ENCODE data around the gene TEX51.

Gene TEX51

DNA sequence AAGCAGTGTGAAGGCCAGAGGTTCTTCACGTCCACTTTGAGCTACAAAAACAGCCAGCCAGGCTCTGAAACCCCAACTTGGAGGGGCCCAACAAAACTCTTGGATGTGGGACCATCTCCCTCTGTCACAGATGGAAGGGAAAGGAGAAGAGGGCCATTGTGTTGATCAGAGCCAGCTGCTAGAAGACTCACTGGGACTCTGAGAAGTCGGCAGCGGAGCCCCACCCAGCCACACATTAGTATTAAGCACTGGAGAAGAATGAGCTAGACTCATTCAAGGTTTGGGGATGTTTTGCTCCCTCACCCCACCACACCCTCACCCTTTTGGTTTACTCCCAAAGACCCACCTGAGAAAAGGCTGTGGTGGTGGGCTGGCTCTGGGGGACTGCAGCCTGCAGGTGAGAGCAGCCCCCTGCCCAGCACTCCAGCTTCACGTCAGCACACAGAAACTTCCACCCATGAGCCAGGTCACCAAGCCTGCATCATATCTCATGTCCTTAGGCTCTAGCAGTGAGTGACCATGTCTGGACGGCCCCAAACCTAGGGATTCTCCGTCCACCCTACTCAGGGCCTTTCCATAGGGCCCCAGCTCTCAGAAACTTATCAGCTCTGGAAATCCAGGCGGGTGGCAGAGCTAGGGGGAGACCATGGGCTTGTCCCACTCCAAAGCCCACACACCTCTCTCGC lies 12.6 kb downstream of the TEX51 start:
- no peaks in the 10 kb centered on the region for H3K79me2 ChIP-seq (ENCODE audit: insufficient read depth, low read length)
- no peak overlapping the region for H3K4me3 ChIP-seq (ENCODE audit: low read depth, low read length, poor library complexity, severe bottlenecking)
- H3K4me2 ChIP-seq (ENCODE audit: low read length), result no peak overlapping the region

DNA sequence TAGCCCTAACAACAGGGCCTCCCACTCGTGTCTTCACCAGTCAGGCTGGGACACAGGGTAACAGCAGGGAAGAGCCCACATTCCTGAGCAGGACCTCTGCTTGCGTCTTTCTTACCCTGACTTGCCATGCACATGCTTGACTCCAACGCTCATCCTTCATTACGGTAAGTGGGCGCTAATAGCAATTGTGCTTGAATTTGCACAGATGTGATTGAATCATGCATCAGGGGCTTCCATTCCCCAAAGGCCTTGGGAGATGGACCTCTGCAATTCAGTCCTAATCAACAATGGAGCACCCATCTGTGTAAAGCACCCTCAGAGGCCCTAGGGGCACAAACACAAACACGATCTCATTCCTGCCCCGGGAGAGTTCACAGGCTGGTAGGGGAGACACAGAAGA lies 13.5 kb downstream of the TEX51 start:
- Histone ChIP-seq H3K4me3 (ENCODE audit: low read depth, low read length, poor library complexity, severe bottlenecking) (no peak overlapping the region), H3F3A (ENCODE audit: insufficient read depth, low read length) (no peaks in the 10 kb centered on the region), H2AFZ (ENCODE audit: low read length) (no peak overlapping the region), H3K27ac (ENCODE audit: low read depth, low read length, poor library complexity, severe bottlenecking) (no peak overlapping the region), H3K4me1 (ENCODE audit: insufficient read depth, low read length, severe bottlenecking) (no peaks in the 10 kb centered on the region), H3K27me3 (ENCODE audit: insufficient read depth, low read length) (no peaks in the 10 kb centered on the region), H3K79me2 (ENCODE audit: insufficient read depth, low read length) (no peaks in the 10 kb centered on the region), H3K9me3 (ENCODE audit: low read length) (no peaks in the 10 kb centered on the region), H4K20me1 (ENCODE audit: insufficient read depth, low read length) (no peaks in the 10 kb centered on the region), H3K9me2 (ENCODE audit: low read depth, low read length) (no peaks in the 10 kb centered on the region), H3K36me3 (ENCODE audit: insufficient read depth, low read length) (no peaks in the 10 kb centered on the region), H3K4me2 (ENCODE audit: low read length) (no peak overlapping the region), H3K9ac (ENCODE audit: low read length) (no peak overlapping the region)
- TF ChIP-seq, protein P1, sequence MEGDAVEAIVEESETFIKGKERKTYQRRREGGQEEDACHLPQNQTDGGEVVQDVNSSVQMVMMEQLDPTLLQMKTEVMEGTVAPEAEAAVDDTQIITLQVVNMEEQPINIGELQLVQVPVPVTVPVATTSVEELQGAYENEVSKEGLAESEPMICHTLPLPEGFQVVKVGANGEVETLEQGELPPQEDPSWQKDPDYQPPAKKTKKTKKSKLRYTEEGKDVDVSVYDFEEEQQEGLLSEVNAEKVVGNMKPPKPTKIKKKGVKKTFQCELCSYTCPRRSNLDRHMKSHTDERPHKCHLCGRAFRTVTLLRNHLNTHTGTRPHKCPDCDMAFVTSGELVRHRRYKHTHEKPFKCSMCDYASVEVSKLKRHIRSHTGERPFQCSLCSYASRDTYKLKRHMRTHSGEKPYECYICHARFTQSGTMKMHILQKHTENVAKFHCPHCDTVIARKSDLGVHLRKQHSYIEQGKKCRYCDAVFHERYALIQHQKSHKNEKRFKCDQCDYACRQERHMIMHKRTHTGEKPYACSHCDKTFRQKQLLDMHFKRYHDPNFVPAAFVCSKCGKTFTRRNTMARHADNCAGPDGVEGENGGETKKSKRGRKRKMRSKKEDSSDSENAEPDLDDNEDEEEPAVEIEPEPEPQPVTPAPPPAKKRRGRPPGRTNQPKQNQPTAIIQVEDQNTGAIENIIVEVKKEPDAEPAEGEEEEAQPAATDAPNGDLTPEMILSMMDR (IDR thresholded peaks at IDR 0.05; ENCODE audit: low read length), result no peak

More for the DNA sequence above, 12.6 kb downstream of the TEX51 start:
- H3K9me3 ChIP-seq (ENCODE audit: low read length), result no peaks in the 10 kb centered on the region
- H4K20me1 ChIP-seq (ENCODE audit: insufficient read depth, low read length), result no peaks in the 10 kb centered on the region
- no peaks in the 10 kb centered on the region for H3F3A ChIP-seq (ENCODE audit: insufficient read depth, low read length)
- no peak overlapping the region for H3K9ac ChIP-seq (ENCODE audit: low read length)
- no peak overlapping the region for H2AFZ ChIP-seq (ENCODE audit: low read length)
- no peaks in the 10 kb centered on the region for H3K9me2 ChIP-seq (ENCODE audit: low read depth, low read length)
- no peaks in the 10 kb centered on the region for H3K27me3 ChIP-seq (ENCODE audit: insufficient read depth, low read length)
- no peak for TF ChIP-seq EZH2 (IDR thresholded peaks at IDR 0.05; ENCODE audit: borderline replicate concordance, low read length)
- TF ChIP-seq, protein P1 (IDR thresholded peaks at IDR 0.05; ENCODE audit: low read length), result no peak
- H3K4me1 ChIP-seq (ENCODE audit: insufficient read depth, low read length, severe bottlenecking), result no peaks in the 10 kb centered on the region
- H3K27ac ChIP-seq (ENCODE audit: low read depth, low read length, poor library complexity, severe bottlenecking), result no peak overlapping the region
- no peaks in the 10 kb centered on the region for H3K36me3 ChIP-seq (ENCODE audit: insufficient read depth, low read length)

DNA sequence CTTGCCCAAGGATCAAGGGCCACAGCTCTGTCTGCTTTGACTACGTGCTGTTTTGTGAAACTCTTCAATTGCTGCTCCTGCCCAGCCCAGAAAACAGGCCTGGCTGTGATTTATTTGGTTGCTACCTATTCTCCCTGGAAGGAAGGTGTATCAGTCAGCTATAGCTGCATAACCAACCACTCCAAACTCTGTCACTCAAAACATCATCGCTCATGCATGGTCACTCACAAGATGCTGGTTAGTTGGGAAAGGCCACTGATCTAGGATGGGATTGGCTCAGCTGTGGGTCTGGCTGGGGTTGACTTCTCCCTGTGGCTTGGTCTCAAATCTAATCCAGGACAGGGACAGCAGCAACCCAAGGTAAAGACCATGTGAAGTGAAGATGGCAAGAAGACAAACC lies 14.6 kb downstream of the TEX51 start:
- H3K36me3 ChIP-seq (ENCODE audit: insufficient read depth, low read length), result no peaks in the 10 kb centered on the region
- H3F3A ChIP-seq (ENCODE audit: insufficient read depth, low read length), result no peaks in the 10 kb centered on the region
- no peaks in the 10 kb centered on the region for H3K79me2 ChIP-seq (ENCODE audit: insufficient read depth, low read length)
- no peak overlapping the region for H2AFZ ChIP-seq (ENCODE audit: low read length)
- no peaks in the 10 kb centered on the region for H4K20me1 ChIP-seq (ENCODE audit: insufficient read depth, low read length)
- H3K4me3 ChIP-seq (ENCODE audit: low read depth, low read length, poor library complexity, severe bottlenecking), result no peak overlapping the region
- H3K27ac ChIP-seq (ENCODE audit: low read depth, low read length, poor library complexity, severe bottlenecking), result no peak overlapping the region
- no peak overlapping the region for H3K4me2 ChIP-seq (ENCODE audit: low read length)
- TF ChIP-seq, protein P1 (IDR thresholded peaks at IDR 0.05; ENCODE audit: low read length), result no peak
- no peaks in the 10 kb centered on the region for H3K4me1 ChIP-seq (ENCODE audit: insufficient read depth, low read length, severe bottlenecking)
- no peaks in the 10 kb centered on the region for H3K9me2 ChIP-seq (ENCODE audit: low read depth, low read length)
- no peaks in the 10 kb centered on the region for H3K27me3 ChIP-seq (ENCODE audit: insufficient read depth, low read length)
- no peaks in the 10 kb centered on the region for H3K9me3 ChIP-seq (ENCODE audit: low read length)
- H3K9ac ChIP-seq (ENCODE audit: low read length), result no peak overlapping the region
